ENCODE results near the gene MAEA.
"Not testable (repeated sequence)": the region's sequence is repeated elsewhere in the genome, so short reads cannot be mapped to it uniquely, and the experiment has no call there.

MAEA gene

GRCh38 chr4:1324443-1325175 lies 34.9 kb downstream of the MAEA start:
- DNase-seq, result not testable (repeated sequence)

- no peak for DNase-seq
Observed at GRCh38 chr4:1325176-1325480, 35.4 kb downstream of the MAEA start.

GRCh38 chr4:1325681-1326635 lies 36.3 kb downstream of the MAEA start:
- no peak for DNase-seq

GRCh38 chr4:1326751-1327525 lies 37.2 kb downstream of the MAEA start:
- DNase-seq, result no peak

GRCh38 chr4:1327526-1328266 lies 38.0 kb downstream of the MAEA start:
- no peak for DNase-seq

GRCh38 chr4:1328267-1329155 lies 38.8 kb downstream of the MAEA start:
- DNase-seq, result no peak

- DNase-seq, result no peak
Observed at GRCh38 chr4:1329408-1330371, 40.0 kb downstream of the MAEA start.

- DNase-seq, result no peak
Observed at GRCh38 chr4:1330761-1331590, 41.3 kb downstream of the MAEA start.

- DNase-seq, result no peak
Observed at GRCh38 chr4:1331591-1332353, 42.1 kb downstream of the MAEA start.

GRCh38 chr4:1332686-1333085 lies 43.0 kb downstream of the MAEA start:
- no peak for DNase-seq

- DNase-seq, result no peak
Observed at GRCh38 chr4:1333256-1333655, 43.6 kb downstream of the MAEA start.

- DNase-seq, result not testable (repeated sequence)
Observed at GRCh38 chr4:1333851-1334578, 44.3 kb downstream of the MAEA start.

- no peak for DNase-seq
Observed at GRCh38 chr4:1334579-1334895, 44.8 kb downstream of the MAEA start.

- DNase-seq, result not testable (repeated sequence)
Observed at GRCh38 chr4:1335193-1335883, 45.6 kb downstream of the MAEA start.

GRCh38 chr4:1336088-1336491 lies 46.4 kb downstream of the MAEA start:
- no peak for DNase-seq

- no peak for DNase-seq
Observed at GRCh38 chr4:1337376-1337831, 47.7 kb downstream of the MAEA start.
